HuH-7 (cell line): ENCODE results near the gene ETS2.

Experiments used
- DNase-seq: peaks from one replicate; pipeline ENCODE4 v3.0.0; 2011; ENCODE audit warnings: low spot score

Gene ETS2

GRCh38 chr21:38805328-38806152 lies at the start of gene ETS2:
ETS2 (plus strand) TSS chr21:38805929; CDS start chr21:38810035, 4,106 bp downstream.
- DNase-seq = peak; percentile 81

- no peak for DNase-seq
Observed at GRCh38 chr21:38756746-38757145, 49.0 kb upstream of the ETS2 start.

GRCh38 chr21:38758501-38759214 lies 47.1 kb upstream of the ETS2 start:
- no peak for DNase-seq

GRCh38 chr21:38759413-38759812 lies 46.3 kb upstream of the ETS2 start:
- no peak for DNase-seq

GRCh38 chr21:38760017-38760761 lies 45.5 kb upstream of the ETS2 start:
- DNase-seq = no peak

GRCh38 chr21:38760762-38761155 lies 45.0 kb upstream of the ETS2 start:
- DNase-seq = no peak

- DNase-seq = no peak
Observed at GRCh38 chr21:38761531-38761930, 44.2 kb upstream of the ETS2 start.

GRCh38 chr21:38765056-38765455 lies 40.7 kb upstream of the ETS2 start:
- no peak for DNase-seq

GRCh38 chr21:38766987-38767722 lies 38.6 kb upstream of the ETS2 start:
- DNase-seq = no peak

GRCh38 chr21:38768471-38769063 lies 37.2 kb upstream of the ETS2 start:
- DNase-seq = no peak

- DNase-seq = no peak
Observed at GRCh38 chr21:38769191-38769780, 36.4 kb upstream of the ETS2 start.

- DNase-seq = no peak
Observed at GRCh38 chr21:38770660-38771059, 35.1 kb upstream of the ETS2 start.

- DNase-seq = no peak
Observed at GRCh38 chr21:38771536-38771935, 34.2 kb upstream of the ETS2 start.

GRCh38 chr21:38772646-38773045 lies 33.1 kb upstream of the ETS2 start:
- no peak for DNase-seq

- no peak for DNase-seq
Observed at GRCh38 chr21:38773099-38774061, 32.3 kb upstream of the ETS2 start.

GRCh38 chr21:38774152-38774551 lies 31.6 kb upstream of the ETS2 start:
- no peak for DNase-seq

- DNase-seq = no peak
Observed at GRCh38 chr21:38774586-38775285, 31.0 kb upstream of the ETS2 start.

GRCh38 chr21:38775733-38776132 lies 30.0 kb upstream of the ETS2 start:
- no peak for DNase-seq

GRCh38 chr21:38777015-38777414 lies 28.7 kb upstream of the ETS2 start:
- DNase-seq = no peak
